OCI-LY3 (cell line): ENCODE results near the gene THAP11.

Source experiments
- CTCF ChIP-seq: fragments of 200-600, 300-600 bp; sonication (generic); IDR thresholded peaks from 2 replicates; pipeline ENCODE4 v1.5.1; 2014; ENCODE audit warnings: antibody characterized with exemption, low read length, low read depth
- EZH2phosphoT487 ChIP-seq: fragments of 200-600 bp; shearing (Covaris generic); IDR thresholded peaks from 2 replicates; pipeline ENCODE4 v1.6.1; 2018; ENCODE audit warnings: antibody characterized with exemption, mixed run types, low read depth

GRCh38 chr16:67822511-67822910 lies 19.6 kb upstream of the THAP11 start:
- TF ChIP-seq CTCF (no peak), EZH2phosphoT487 (no peak)
